ENCODE measurements around the gene ABCG4. TPM values are rescaled to one million over a fixed set of nuclear protein-coding genes. Genes with fewer than 3 reads are reported as not detected.

The ABCG4 gene
- total and polyA plus RNA-seq, 2 of the 8 experiments (the other 6 are each of a cell fraction or from before 2014, with no cell fraction given), result 1.8 to 2.3 TPM

DNA sequence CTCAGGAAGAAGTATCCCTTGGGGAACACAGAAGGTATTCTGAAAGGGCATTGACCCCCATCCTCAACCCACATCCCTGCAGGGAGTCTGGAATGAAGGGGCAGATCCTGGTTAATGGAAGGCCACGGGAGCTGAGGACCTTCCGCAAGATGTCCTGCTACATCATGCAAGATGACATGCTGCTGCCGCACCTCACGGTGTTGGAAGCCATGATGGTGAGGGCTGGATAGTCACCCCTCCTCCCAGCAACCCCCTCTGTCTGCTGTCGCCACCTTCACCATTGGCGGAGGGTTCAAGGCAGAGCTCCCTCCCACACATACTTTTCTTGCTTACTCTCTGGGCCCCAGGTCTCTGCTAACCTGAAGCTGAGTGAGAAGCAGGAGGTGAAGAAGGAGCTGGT lies 5.3 kb downstream of the ABCG4 start (continued):
- TF ChIP-seq TCF12 (IDR thresholded peaks at IDR 0.05; ENCODE audit: low read depth, low read length) (no peak), ZNF274 (IDR thresholded peaks at IDR 0.05; ENCODE audit: borderline replicate concordance, extremely low read depth, low read length) (no peak), CBX8 (IDR thresholded peaks at IDR 0.05; ENCODE audit: borderline replicate concordance, low read depth, low read length) (no peak), RFX5 (IDR thresholded peaks at IDR 0.05; ENCODE audit: borderline replicate concordance, low read depth, low read length) (no peak), MAFK (IDR thresholded peaks at IDR 0.05; ENCODE audit: low read depth, low read length) (no peak), KDM4A (IDR thresholded peaks at IDR 0.05; ENCODE audit: low read depth, low read length, severe bottlenecking) (no peak)
- TF ChIP-seq, protein P1, sequence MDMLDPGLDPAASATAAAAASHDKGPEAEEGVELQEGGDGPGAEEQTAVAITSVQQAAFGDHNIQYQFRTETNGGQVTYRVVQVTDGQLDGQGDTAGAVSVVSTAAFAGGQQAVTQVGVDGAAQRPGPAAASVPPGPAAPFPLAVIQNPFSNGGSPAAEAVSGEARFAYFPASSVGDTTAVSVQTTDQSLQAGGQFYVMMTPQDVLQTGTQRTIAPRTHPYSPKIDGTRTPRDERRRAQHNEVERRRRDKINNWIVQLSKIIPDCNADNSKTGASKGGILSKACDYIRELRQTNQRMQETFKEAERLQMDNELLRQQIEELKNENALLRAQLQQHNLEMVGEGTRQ (IDR thresholded peaks at IDR 0.05; ENCODE audit: low read length), result no peak

Measured in H1 (cell line).